HG03175 (cell line): Measurements from ENCODE around the gene FGF13.

Experiments used
- ATAC-seq: cut with Tn5 transposase; IDR thresholded peaks from one replicate; pipeline ENCODE4 v1.9.1; 2021; ENCODE audit warnings: mild to moderate bottlenecking, moderate library complexity; ENCODE audit not compliant: unreplicated experiment

FGF13 gene

DNA sequence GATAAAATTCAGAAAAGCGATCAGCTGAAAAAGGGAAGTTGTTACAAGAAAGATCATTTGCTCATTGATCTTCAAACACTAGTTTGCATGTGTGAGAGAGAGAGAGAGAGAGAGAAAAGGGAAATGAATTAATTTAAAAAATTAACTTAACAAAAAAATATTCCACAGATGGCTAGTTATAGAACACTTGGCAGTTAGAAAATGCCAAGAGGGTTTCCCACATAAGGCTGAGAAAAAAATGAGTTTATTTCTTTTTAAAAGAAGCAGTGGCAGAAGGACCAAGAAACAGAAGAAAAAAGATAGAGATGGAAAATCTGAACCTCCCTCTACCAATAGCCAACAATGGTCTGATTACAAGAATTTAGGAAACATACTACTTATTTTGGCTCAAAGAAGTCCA, 47.1 kb downstream of the FGF13 start:
- no peak for ATAC-seq

DNA sequence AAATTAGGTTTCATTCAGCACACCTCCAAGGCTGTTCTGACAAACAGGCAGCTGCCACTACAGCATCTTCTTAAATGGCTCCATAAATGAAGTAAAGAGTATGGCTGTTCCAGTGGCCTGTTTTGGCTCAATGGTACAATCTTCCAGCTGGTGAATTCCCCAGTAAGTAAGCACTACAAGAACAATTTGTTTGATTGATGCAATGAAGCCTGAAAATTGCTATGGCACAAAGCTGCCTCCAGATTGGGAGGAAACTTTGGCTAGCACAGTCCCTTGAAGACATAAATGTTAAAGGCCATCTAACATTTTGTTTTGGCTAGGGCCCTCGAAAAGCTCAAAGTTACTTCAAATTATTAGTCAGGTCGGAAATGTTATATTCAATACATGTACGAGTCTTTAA, 47.5 kb downstream of the FGF13 start:
- ATAC-seq: no peak

DNA sequence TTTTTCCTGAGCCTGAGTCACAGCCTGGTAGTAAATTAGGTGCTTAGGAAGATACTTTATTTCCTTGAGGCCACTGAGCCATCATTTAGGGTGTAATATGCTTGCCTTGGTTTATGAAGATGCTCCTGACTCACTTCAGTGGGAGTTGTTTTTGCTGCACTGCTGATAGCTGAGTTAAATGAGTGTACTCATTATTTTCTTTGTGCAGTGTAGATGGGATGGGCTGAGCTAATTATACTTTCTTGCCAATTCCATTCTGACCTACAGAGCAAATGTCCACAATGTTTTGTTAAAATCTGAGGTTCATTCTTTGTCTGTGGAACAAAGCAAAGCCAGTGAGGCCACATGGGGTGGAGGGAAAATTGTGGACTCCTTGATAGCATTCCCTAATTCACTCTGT, 60.0 kb downstream of the FGF13 start:
- ATAC-seq: no peak

DNA sequence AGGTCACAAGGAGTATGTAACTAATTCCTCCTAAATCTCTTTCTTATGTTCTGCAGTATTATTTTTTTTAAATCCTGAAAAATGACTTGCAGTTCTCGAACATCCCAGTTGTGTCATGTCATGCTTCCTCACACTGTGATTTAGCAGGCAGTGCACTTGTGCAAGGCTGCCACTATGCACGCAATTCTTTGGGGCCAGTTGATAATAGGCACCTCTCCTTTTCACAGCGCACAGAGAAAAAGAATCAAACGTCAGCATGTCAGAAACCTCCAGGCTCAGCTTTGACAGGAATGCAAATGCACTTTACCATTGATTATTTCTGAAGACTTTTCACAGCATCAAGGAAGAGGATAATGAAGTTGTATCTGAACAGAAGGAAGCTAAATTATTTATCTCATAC, 62.9 kb downstream of the FGF13 start:
- no peak for ATAC-seq

DNA sequence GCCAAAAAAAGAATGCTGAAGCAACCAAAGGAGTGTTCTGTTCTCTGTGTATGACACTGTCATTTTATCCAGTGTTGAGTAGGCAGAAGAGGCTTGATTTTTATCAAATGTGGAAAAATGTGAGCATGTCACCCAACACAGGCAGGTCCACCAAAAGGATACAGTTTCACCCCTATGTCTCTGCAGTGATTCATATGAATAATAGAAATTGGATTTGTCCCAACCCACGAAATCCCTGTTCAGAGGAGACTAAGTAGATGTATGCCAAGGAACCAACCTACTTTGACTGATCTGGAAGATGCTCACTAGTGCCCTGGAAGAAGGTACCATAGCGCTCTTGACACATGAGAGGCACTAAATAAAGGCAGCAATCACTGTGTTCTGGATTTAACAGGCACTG, 72.5 kb downstream of the FGF13 start:
- ATAC-seq: no peak
